Endothelial cell of umbilical vein (primary cell): ENCODE measurements around the gene CFAP45.

ENCODE experiments used
- CTCF ChIP-seq, 2 donors: IDR thresholded peaks; 1 replicate in 1 of 2; 2 replicates in 1 of 2; pipeline ENCODE4 v1.5.1; 2011; ENCODE audit warnings: low read length in 2 of 2, mild to moderate bottlenecking in 2 of 2, moderate library complexity in 2 of 2, control low read depth in 1 of 2, inconsistent platforms in 1 of 2, low read depth in 1 of 2; ENCODE audit not compliant: insufficient read depth in 1 of 2; ENCODE audit errors: extremely low read depth in 1 of 2
- EZH2 ChIP-seq: IDR thresholded peaks from 2 replicates; pipeline ENCODE4 v1.6.1; 2012; ENCODE audit warnings: borderline replicate concordance, low read depth, mild to moderate bottlenecking, moderate library complexity, low read length, inconsistent platforms; ENCODE audit not compliant: severe bottlenecking
- JUN ChIP-seq: IDR thresholded peaks from 2 replicates; pipeline ENCODE4 v1.6.1; 2011; ENCODE audit warnings: borderline replicate concordance, low read depth; ENCODE audit not compliant: insufficient read length, insufficient read depth
- POLR2A ChIP-seq: IDR thresholded peaks from 2 replicates; pipeline ENCODE4 v1.6.1; 2012; ENCODE audit warnings: low read depth, mild to moderate bottlenecking, control low read depth, low read length
- POLR2AphosphoS5 ChIP-seq: IDR thresholded peaks from 2 replicates; pipeline ENCODE4 v1.6.1; 2012; ENCODE audit warnings: low read depth, mild to moderate bottlenecking, control low read depth, low read length, moderate library complexity; ENCODE audit not compliant: insufficient read depth

GRCh38 chr1:159839116-159839849, 60.7 kb downstream of the CFAP45 start:
- TF ChIP-seq POLR2A = no peak
- no peak for TF ChIP-seq EZH2
- TF ChIP-seq CTCF (IDR thresholded peaks at IDR 0.05; ENCODE audit: extremely low read depth in 1 of 2, insufficient read depth in 1 of 2, low read depth in 1 of 2, low read length in 2 of 2) = no peak
- no peak for TF ChIP-seq POLR2AphosphoS5
- no peak for TF ChIP-seq JUN
